CD14-positive monocyte (primary cell): ENCODE results near the gene MLLT3. TPM values are rescaled to one million over a fixed set of nuclear protein-coding genes. Genes with fewer than 3 reads are reported as not detected.

Experiments
- DNase-seq, 3 donors: peaks; one replicate each; pipeline ENCODE4 v3.0.0-alpha.2; 2011 to 2022
- H2AFZ ChIP-seq: 2 replicates; pipeline ENCODE4 v1.6.0; 2012; ENCODE audit warnings: mild to moderate bottlenecking, low read depth, low read length, inconsistent platforms; ENCODE audit not compliant: insufficient read depth, poor library complexity, severe bottlenecking
- H3K27ac ChIP-seq, 2 donors: 1 replicate in 1 of 2; 2 replicates in 1 of 2; pipeline ENCODE4 v1.5.1; 2012 to 2013; ENCODE audit warnings: low read length in 2 of 2, control low read depth in 1 of 2, inconsistent platforms in 1 of 2, low read depth in 1 of 2, mild to moderate bottlenecking in 1 of 2
- H3K27me3 ChIP-seq, 2 donors: one replicate each; pipeline versions ENCODE4 v1.6.0 to v1.6.1; 2011 to 2013; ENCODE audit warnings: low read length in 2 of 2; ENCODE audit not compliant: control insufficient read depth in 2 of 2, insufficient read depth in 2 of 2
- H3K36me3 ChIP-seq, 2 donors: replicated peaks in 1 of 2; 1 replicate in 1 of 2; 2 replicates in 1 of 2; pipeline versions ENCODE4 v1.5.1 to v1.6.1; 2012 to 2013; ENCODE audit warnings: low read length in 2 of 2, control low read depth in 1 of 2, inconsistent platforms in 1 of 2, mild to moderate bottlenecking in 1 of 2; ENCODE audit not compliant: insufficient read depth in 2 of 2, control insufficient read depth in 1 of 2
- H3K4me1 ChIP-seq, 2 donors: 1 replicate in 1 of 2; 2 replicates in 1 of 2; pipeline versions ENCODE4 v1.5.1 to v1.6.1; 2012 to 2013; ENCODE audit warnings: low read length in 2 of 2, control low read depth in 1 of 2, inconsistent platforms in 1 of 2, mild to moderate bottlenecking in 1 of 2, moderate library complexity in 1 of 2; ENCODE audit not compliant: insufficient read depth in 2 of 2, control insufficient read depth in 1 of 2
- H3K4me2 ChIP-seq: replicated peaks from 2 replicates; pipeline ENCODE3; 2012; ENCODE audit warnings: low read length, moderate library complexity, mild to moderate bottlenecking; ENCODE audit not compliant: poor library complexity, severe bottlenecking; ENCODE audit errors: extremely low read depth
- H3K4me3 ChIP-seq, 3 experiments: fragments of 200-600 bp in 1 of 3; sonication (generic) in 1 of 3; replicated peaks in 1 of 3; 1 replicate in 2 of 3; 2 replicates in 1 of 3; pipeline ENCODE4 v1.5.1; 2011 to 2013; ENCODE audit warnings: low read length in 3 of 3, mild to moderate bottlenecking in 3 of 3, control low read depth in 2 of 3, low read depth in 2 of 3, inconsistent platforms in 1 of 3, moderate library complexity in 1 of 3
- H3K79me2 ChIP-seq: 2 replicates; pipeline ENCODE4 v1.6.0; 2012; ENCODE audit warnings: mild to moderate bottlenecking, control low read depth, inconsistent platforms, low read length, moderate library complexity; ENCODE audit not compliant: insufficient read depth
- H3K9ac ChIP-seq: 2 replicates; pipeline ENCODE4 v1.6.0; 2017; ENCODE audit warnings: low read length, mild to moderate bottlenecking; ENCODE audit not compliant: insufficient read depth, poor library complexity, severe bottlenecking
- H3K9me3 ChIP-seq, 2 donors: replicated peaks in 1 of 2; 1 replicate in 1 of 2; 2 replicates in 1 of 2; pipeline versions ENCODE4 v1.5.1 to v1.6.1; 2012 to 2013; ENCODE audit warnings: low read length in 2 of 2, control low read depth in 1 of 2; ENCODE audit not compliant: control insufficient read depth in 1 of 2, insufficient read depth in 1 of 2
- H4K20me1 ChIP-seq: 2 replicates; pipeline ENCODE4 v1.6.0; 2012; ENCODE audit warnings: mild to moderate bottlenecking, low read length, control low read depth, moderate library complexity; ENCODE audit not compliant: insufficient read depth
- H3K27ac Mint-ChIP-seq, 7 donors: one replicate each; pipeline ENCODE4 v1.8.0; 2020; ENCODE audit warnings: mild to moderate bottlenecking in 7 of 7, mixed read lengths in 7 of 7, moderate library complexity in 6 of 7, inconsistent platforms in 2 of 7
- H3K27me3 Mint-ChIP-seq, 3 donors: one replicate each; pipeline ENCODE4 v1.8.0; 2021 to 2022; ENCODE audit warnings: low read depth in 3 of 3, mild to moderate bottlenecking in 3 of 3, mixed read lengths in 3 of 3, moderate library complexity in 3 of 3, inconsistent platforms in 1 of 3
- H3K36me3 Mint-ChIP-seq, 2 donors: one replicate each; pipeline ENCODE4 v1.8.0; 2020; ENCODE audit warnings: mixed read lengths in 2 of 2, inconsistent platforms in 1 of 2, mild to moderate bottlenecking in 1 of 2
- H3K4me1 Mint-ChIP-seq: one replicate; pipeline ENCODE4 v1.8.0; 2020; ENCODE audit warnings: mild to moderate bottlenecking, mixed read lengths
- H3K4me3 Mint-ChIP-seq, 2 donors: one replicate each; pipeline ENCODE4 v1.8.0; 2020; ENCODE audit warnings: mild to moderate bottlenecking in 2 of 2, mixed read lengths in 2 of 2, moderate library complexity in 1 of 2
- H3K9me3 Mint-ChIP-seq, 7 donors: one replicate each; pipeline ENCODE4 v1.8.0; 2020 to 2022; ENCODE audit warnings: mixed read lengths in 7 of 7, mild to moderate bottlenecking in 6 of 7, moderate library complexity in 6 of 7, inconsistent platforms in 2 of 7
- CTCF ChIP-seq: fragments of 200-600 bp; IDR thresholded peaks from one replicate; pipeline ENCODE4 v1.8.0; 2022; ENCODE audit warnings: antibody characterized with exemption, mild to moderate bottlenecking
- WGBS: methylation state at CpG from one replicate; pipeline ENCODE4 v1.1.5; 2013; ENCODE audit warnings: missing lambda C conversion rate; ENCODE audit not compliant: insufficient coverage; 5-methylcytosine and 5-hydroxymethylcytosine counted together
- intact Hi-C, 2 donors: fragments of 100-400 bp; cut with micrococcal nuclease; formaldehyde crosslinking; loops; one replicate each; pipeline versions ENCODE4 v1.15.0 to v1.15.1; 2023
- polyA plus RNA-seq, 3 donors: library from polyadenylated mRNA; depleted of rRNA in 1 of 3; unstranded in 2 of 3; stranded (reverse) in 1 of 3; fragments of 300-500 nt in 2 of 3; fragments of >200 nt in 1 of 3; fragmentation: Illumina TruSeq in 2 of 3; gene quantifications; 1 replicate in 2 of 3; 2 replicates in 1 of 3; pipeline ENCODE4 v1.2.3, GENCODE V29; 2012 to 2021

Gene MLLT3
- polyA plus RNA-seq, 3 donors, result 0.81 to 2.3 (median 1.5) TPM

- peaks cover 6% of the 10 kb centered on the region for H3K4me1 Mint-ChIP-seq
- no peak overlapping the region for H3K27ac Mint-ChIP-seq
Measured at GRCh38 chr9:20479419-20480155, 142.7 kb downstream of the MLLT3 start.

GRCh38 chr9:20478786-20479185 lies 143.5 kb downstream of the MLLT3 start:
- intact Hi-C loops, result no loop called here
- Mint-ChIP-seq H3K36me3 (no peaks in the 10 kb centered on the region), H3K4me3 (no peak overlapping the region), H3K4me1 (peaks cover 6% of the 10 kb centered on the region), H3K27ac (no peak overlapping the region), H3K9me3 (peaks cover 0 to 6% (median 1%) of the 10 kb centered on the region in 7 donors), H3K27me3 (no peaks in the 10 kb centered on the region)
- Histone ChIP-seq H3K4me2 (no peak overlapping the region), H3K27ac (no peak overlapping the region), H3K9me3 (no peaks in the 10 kb centered on the region), H3K4me3 (no peak overlapping the region), H3K9ac (no peak overlapping the region), H4K20me1 (no peaks in the 10 kb centered on the region), H2AFZ (no peak overlapping the region), H3K27me3 (no peaks in the 10 kb centered on the region), H3K36me3 (no peaks in the 10 kb centered on the region), H3K4me1 (no peaks in the 10 kb centered on the region), H3K79me2 (no peaks in the 10 kb centered on the region)
- no peak for DNase-seq
- no peak for TF ChIP-seq CTCF
- WGBS, result 90% methylated on average over 1 of the region's 2 CpGs

More at GRCh38 chr9:20479419-20480155, 142.7 kb downstream of the MLLT3 start:
- no peaks in the 10 kb centered on the region for H3K36me3 ChIP-seq
- intact Hi-C loops, result no loop called here
- WGBS, result no CpG with 5 or more reads among the region's 2 CpGs
- TF ChIP-seq CTCF, result no peak
- H2AFZ ChIP-seq, result no peak overlapping the region
- no peaks in the 10 kb centered on the region for H3K4me1 ChIP-seq
- H3K9me3 ChIP-seq, result no peaks in the 10 kb centered on the region
- H3K36me3 Mint-ChIP-seq, result no peaks in the 10 kb centered on the region
- no peaks in the 10 kb centered on the region for H3K79me2 ChIP-seq
- no peaks in the 10 kb centered on the region for H3K27me3 ChIP-seq
- H3K4me2 ChIP-seq, result no peak overlapping the region
- no peak overlapping the region for H3K27ac ChIP-seq
- H3K9ac ChIP-seq, result no peak overlapping the region
- peak in 1 of 3 donors; percentile 1 for DNase-seq
- no peaks in the 10 kb centered on the region for H3K27me3 Mint-ChIP-seq
- no peak overlapping the region for H3K4me3 Mint-ChIP-seq
- H4K20me1 ChIP-seq, result no peaks in the 10 kb centered on the region
- no peak overlapping the region for H3K4me3 ChIP-seq
- H3K9me3 Mint-ChIP-seq, result peaks cover 0 to 7% (median 2%) of the 10 kb centered on the region in 7 donors
